ENCODE measurements around the gene ARSJ. TPM values are rescaled to one million over a fixed set of nuclear protein-coding genes. Genes with fewer than 3 reads are reported as not detected.
A peak's percentile ranks its signal among the peaks of the same experiment; 100 is the strongest.

Gene ARSJ
- total and polyA plus RNA-seq, 2 experiments from 2014 or later, result 4.3 to 6.6 TPM

GRCh38 chr4:113945906-113946305, 33.5 kb downstream of the ARSJ start (continued):
- TF ChIP-seq ZNF462 (CRISPR knock-in tag; IDR thresholded peaks at IDR 0.05), result no peak

GRCh38 chr4:113943863-113944262, 35.6 kb downstream of the ARSJ start:
- no peaks in the 10 kb centered on the region for H4K20me1 ChIP-seq (replicated peaks; ENCODE audit: insufficient read depth)
- H3K36me3 ChIP-seq (ENCODE audit: insufficient read depth), result no peaks in the 10 kb centered on the region
- H3F3A ChIP-seq (replicated peaks; ENCODE audit: low read depth), result no peaks in the 10 kb centered on the region
- H3K27ac ChIP-seq (ENCODE audit: low read depth), result no peak overlapping the region
- peaks cover 3% of the 10 kb centered on the region; the same call in 2 of the 3 replicates for H3K9me3 Mint-ChIP-seq
- no peaks in the 10 kb centered on the region for H3K79me2 ChIP-seq (replicated peaks; ENCODE audit: insufficient read depth)
- no peak overlapping the region for H3K4me2 ChIP-seq
- ATAC-seq, result no peak
- no peak overlapping the region for H3K4me3 Mint-ChIP-seq
- no peaks in the 10 kb centered on the region for H3K27me3 ChIP-seq (ENCODE audit: insufficient read depth)
- peaks cover 14% of the 10 kb centered on the region for H3K4me1 ChIP-seq (ENCODE audit: insufficient read depth)
- H2AFZ ChIP-seq, result no peak overlapping the region
- no peak overlapping the region for H3K4me3 ChIP-seq
- H3K4me1 Mint-ChIP-seq, result peaks cover 13% of the 10 kb centered on the region
- H3K27me3 Mint-ChIP-seq (ENCODE audit: insufficient read depth, low read depth, poor library complexity), result no peaks in the 10 kb centered on the region
- no peaks in the 10 kb centered on the region for H3K9me2 ChIP-seq (ENCODE audit: insufficient read depth)
- H3K27ac Mint-ChIP-seq, result peak overlapping the region; percentile 14; the same call in 1 of the 2 replicates
- no peak for DNase-seq (ENCODE audit: low spot score)
- H3K36me3 Mint-ChIP-seq (ENCODE audit: low read depth), result peaks cover 2% of the 10 kb centered on the region; the same call in 2 of the 3 replicates
- no peak for TF ChIP-seq CREB1 (CRISPR knock-in tag; IDR thresholded peaks at IDR 0.05; ENCODE audit: low read depth)
- TF ChIP-seq EZH2phosphoT487 (IDR thresholded peaks at IDR 0.05; ENCODE audit: unreplicated experiment), result no peak
- TF ChIP-seq NANOG (IDR thresholded peaks at IDR 0.05; ENCODE audit: borderline replicate concordance), result no peak
- TF ChIP-seq JUNB (IDR thresholded peaks at IDR 0.05; ENCODE audit: unreplicated experiment), result no peak
- no peak for TF ChIP-seq ZNF331 (CRISPR knock-in tag; IDR thresholded peaks at IDR 0.05; ENCODE audit: low read depth)
- no peak for TF ChIP-seq POLR2AphosphoS5 (IDR thresholded peaks at IDR 0.05; ENCODE audit: low read depth)
- TF ChIP-seq ZNF462 (CRISPR knock-in tag; IDR thresholded peaks at IDR 0.05), result no peak
- no peak for TF ChIP-seq ZNF114 (CRISPR knock-in tag; IDR thresholded peaks at IDR 0.05)

Data from GM23338 (cell line).